ENCODE measurements around the gene TOR2A.

DNA sequence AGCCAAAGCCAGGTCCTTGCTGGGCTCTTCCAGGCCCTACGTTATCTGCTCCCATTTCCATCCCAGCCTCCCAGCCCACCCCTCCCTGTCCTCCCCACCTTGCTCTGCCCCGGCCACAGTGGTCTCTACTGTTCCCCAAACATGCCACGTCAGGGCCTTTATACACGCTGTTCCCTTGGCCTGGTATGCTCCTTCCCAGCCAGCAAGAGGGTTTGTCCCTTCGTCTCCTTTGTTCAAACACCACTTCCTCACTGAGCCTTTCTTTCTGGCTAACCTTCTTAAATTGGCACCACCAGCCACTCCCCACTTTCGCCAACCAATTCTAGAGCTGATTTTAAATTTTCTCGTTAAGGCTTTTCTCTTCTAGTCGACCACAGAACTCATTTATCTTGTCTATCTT lies 33.6 kb upstream of the TOR2A start:
- TF ChIP-seq, protein P1, sequence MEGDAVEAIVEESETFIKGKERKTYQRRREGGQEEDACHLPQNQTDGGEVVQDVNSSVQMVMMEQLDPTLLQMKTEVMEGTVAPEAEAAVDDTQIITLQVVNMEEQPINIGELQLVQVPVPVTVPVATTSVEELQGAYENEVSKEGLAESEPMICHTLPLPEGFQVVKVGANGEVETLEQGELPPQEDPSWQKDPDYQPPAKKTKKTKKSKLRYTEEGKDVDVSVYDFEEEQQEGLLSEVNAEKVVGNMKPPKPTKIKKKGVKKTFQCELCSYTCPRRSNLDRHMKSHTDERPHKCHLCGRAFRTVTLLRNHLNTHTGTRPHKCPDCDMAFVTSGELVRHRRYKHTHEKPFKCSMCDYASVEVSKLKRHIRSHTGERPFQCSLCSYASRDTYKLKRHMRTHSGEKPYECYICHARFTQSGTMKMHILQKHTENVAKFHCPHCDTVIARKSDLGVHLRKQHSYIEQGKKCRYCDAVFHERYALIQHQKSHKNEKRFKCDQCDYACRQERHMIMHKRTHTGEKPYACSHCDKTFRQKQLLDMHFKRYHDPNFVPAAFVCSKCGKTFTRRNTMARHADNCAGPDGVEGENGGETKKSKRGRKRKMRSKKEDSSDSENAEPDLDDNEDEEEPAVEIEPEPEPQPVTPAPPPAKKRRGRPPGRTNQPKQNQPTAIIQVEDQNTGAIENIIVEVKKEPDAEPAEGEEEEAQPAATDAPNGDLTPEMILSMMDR (IDR thresholded peaks at IDR 0.05) = no peak
- no peak for TF ChIP-seq POLR2A (IDR thresholded peaks at IDR 0.05)
- TF ChIP-seq POLR2AphosphoS5 (IDR thresholded peaks at IDR 0.05) = no peak

All from breast epithelium (tissue), 3 donors.